ELF-1 (cell line): Measurements from ENCODE around the gene CD99L2.

ENCODE experiments used
- DNase-seq: peaks from one replicate; pipeline ENCODE4 v3.0.0-alpha.2; 2016; ENCODE audit warnings: low read depth, low spot score

The CD99L2 gene

DNA sequence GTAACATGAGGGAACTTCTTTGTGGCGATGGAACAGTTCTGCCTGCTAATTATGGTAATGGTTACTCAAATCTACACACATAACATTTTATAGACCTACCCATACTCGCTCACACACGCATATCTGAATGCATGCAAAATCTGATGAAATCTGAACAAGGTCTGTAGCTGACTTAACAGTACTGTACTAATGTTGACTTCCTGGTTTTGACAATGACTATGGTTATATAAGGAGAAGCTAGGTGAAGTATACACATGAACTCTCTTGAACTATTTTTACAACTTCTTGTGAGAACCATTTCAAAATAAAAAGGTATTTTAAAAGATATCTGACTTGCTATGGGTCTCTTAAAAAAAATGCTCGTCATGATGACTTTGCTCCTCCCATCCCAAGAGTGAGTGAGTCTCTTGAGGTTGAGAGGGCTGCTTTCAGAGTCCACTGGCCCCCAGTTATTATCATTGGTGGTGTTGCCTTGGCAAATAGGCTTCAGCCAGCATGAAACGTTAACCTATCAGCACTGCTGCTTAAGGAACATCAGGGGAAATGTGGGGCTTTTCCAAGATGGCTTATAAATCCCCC lies 105.4 kb downstream of the CD99L2 start:
- no peak for DNase-seq

DNA sequence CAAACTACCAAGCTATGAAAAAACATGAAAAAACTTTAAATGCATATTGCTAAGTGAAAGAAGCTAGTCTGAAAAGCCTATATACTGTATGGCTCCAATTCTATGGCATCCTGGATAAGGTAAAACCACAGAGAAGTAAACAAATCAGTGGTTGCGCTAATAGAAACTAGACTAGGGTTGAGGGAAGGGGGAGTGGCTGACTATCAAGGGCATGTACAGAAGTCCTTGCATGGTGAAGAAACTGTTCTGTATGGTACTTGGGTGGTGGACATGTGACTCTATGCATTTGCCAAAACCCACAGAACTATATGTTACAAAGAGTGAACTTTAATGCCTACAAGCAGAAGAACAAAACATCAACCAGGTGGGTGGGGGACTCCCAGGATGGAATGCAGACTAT lies 108.4 kb downstream of the CD99L2 start:
- DNase-seq = no peak

DNA sequence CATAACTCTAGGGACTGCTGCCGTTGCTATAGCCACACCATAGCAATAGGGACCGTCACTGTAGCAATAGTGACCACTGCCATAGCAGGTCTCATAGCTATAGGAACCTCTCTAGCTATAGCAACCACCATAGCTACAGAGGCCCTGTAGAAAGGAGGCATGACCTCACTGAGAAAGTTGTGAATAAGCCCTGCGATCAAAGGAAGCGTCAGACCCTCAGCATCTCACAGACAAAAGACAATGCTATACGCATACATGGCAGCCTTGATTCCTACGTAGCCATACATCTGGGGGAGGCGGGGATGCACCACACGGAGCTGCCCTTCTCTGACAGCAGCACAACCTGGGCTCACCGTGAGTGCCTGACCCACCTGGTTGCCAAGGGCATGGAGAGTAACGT lies 116.8 kb downstream of the CD99L2 start:
- no peak for DNase-seq

DNA sequence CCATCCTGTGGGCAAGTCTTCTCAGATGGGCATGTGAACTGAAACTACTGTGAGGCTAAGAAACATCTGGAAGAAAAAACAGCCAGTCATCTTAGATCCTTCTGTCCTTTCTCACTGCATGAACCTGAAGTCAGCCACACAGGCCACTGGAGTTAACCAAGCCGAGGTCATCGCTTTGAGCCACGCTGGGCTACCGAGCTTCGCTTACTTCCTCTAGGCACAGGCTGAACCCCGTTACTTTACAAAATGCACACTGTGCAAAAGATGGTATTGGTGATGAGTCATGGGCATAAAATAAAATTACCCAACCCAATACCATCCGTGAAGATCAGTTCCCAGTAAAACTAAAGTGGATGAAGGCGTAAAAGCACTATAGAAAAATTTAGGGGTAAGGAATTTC lies 119.1 kb downstream of the CD99L2 start:
- no peak for DNase-seq

DNA sequence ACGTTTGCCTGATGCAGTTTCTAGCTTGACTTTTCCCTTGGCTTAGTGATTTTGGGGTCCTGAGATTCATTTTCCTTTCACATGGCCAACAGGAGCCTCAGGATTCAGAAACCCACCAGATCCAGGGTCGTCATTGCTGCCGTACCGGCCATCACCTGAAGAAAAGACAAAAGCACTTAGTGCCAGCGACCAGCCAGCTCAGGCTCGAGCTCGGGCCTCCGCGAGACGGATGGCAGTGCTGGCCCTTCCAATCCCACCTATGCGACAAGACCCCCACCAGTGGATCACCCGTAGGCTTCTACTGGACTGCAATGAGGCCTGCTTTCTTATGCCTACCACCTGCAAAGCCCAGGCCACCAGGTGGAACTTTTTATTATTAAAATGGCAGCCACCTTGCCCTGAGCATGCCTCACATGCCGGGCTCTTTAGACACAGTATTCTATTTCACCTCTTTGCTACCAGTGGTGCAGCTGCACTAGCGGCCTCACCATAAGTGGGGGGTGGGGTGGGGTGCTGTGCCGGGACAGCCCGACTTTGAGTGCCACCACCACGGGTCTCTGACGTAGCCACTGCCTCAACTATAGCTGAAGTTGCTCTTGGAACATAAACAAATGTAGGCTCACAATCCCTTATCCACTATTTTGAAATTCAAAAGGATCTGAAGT lies 121.0 kb downstream of the CD99L2 start:
- no peak for DNase-seq

DNA sequence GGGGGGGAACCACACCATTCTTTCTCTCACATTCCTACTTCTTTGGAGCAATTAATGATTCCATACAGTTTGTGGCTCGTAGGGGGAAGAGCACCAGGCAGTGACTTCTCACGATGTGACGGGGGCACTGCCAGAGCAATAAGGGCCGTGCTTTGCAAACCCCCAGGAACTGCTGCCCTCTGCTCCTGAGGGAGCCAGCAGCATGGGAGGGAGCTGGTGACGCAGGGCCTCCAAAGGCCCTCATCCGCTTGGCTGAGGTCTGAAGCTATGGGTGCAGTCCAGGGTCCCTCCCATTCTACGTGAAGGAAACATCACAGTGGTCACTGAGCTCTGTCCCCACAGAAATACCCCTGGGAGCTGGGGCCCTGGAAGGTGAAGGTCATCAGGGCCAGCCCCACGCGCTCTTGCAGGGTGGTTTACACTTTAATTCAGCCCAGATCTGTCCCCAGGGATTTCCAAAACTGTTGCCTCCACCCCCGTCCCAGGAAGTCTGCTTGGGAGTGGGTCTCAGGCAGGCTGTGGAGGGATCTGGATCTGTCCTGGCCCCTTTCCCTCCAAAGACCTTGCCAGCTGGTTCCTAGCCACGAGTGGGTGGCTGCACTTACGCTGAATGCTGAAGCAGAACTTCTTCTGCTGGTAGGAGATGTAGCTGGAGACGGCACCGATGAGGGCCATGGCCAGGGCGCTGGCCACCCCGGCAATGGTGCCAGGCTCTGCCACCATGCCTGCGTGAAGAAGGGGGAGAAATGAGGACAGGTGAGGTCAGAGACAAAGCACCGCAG lies 122.7 kb downstream of the CD99L2 start:
- no peak for DNase-seq

DNA sequence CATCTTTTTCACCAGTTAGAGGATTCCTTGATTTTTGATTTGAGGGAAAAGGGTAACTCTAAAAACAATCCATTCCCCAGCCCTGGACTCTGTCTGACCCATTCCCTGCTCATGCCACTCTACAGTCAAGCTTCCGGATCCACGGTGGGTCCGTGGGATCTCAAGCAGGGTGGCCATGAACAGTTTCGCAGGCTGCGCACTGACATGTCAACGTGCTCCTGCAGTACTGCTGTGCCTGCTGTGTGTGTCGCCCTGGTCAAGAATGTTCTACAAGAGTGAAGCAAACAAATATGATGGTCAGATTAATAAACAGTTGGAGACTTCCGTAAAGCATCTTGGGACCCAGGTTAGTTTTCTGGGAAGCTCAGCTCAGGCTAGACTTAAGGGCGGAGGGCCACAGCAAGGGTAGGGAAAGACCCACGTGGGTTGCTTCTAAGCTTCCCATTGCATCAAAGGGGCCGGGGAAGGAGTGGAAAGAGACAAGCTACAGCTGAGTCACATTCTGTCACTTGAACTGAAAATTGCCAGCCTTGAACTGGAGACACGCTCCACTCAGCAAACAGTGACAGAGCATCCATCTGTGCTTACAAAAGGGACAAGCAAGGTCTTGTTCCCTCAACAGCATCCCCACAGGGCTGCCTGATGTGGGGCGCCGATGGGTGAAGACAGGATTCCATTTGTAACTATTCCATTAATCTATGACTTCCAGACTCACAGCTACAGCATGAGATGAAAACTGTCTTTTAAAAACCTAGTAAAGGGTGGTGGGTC lies 123.5 kb downstream of the CD99L2 start:
- no peak for DNase-seq

DNA sequence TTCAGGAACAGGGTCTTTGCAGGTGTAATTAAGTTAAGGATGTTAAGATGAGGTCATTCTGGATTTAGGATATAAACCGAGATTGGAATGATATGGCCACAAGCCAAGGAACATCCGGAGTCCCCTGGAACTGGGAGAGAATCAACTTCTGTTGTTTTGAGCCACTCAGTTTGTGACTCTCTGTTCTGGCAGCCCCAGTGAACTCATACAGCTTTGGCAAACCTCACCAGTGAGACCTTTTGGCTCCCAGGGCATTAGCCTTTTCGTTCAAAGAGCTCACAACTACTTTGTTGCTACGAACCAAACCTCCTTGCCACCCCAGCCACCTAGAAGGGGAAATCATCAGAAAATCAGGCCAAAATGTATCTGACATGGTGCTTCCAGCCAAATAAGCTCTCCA lies 124.8 kb downstream of the CD99L2 start:
- no peak for DNase-seq

DNA sequence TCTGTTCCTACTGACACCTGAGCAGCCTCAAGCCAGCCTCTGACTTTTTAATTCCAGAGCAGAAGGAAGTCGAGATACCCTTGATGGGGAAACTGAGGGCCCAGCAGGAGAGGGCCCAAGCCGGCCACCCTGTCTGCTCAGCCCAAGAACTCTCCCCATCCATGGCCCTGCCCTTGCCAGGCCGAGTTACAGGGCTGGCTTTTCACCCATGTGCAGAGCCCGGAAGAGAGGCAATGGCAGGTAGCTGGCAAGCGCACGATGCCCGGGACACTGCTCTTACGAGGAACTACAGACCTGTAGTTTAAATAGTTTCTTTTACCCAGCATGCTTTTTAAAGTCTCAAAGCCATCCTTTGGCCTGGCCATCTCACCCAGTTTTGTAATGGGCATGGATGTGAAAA lies 125.4 kb downstream of the CD99L2 start:
- DNase-seq = no peak

DNA sequence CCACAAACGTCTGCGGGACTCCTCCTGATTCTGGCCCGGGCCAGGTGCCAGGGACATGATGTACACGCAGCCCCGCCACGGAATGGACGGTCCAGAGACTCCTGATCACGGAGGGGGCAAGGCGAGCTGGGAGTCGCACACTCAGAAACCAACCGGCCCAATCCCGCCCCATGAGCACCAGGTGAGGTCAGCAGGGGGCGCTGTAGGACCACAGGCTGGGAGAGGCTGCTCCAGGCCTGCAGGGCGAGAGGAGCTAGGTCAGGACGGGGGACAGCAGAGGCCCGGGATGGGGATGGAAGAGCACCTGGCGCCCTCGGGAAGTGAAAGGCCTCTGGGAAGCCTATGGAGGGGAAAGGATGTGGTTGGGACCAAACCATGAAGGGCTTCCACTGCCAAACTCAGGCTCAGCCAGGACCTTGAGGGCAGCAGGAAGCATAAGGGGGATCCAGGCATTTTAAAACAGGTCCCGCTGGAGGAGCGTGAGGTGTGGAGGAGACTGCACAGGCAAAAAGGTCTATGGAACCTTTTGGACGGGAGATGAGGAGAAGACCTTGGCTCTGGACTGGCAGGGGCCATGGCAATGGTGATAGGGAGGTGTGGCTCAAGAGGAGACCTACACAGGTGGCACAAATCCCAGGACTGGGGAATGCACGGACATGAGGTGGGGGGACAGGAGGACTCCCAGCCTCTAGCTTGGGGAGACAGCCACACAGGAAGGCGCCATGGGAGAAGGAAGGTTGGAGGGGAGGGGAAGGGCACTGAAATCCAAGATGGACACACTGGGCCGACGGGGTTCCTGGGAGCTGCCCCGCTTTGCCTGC lies 126.1 kb downstream of the CD99L2 start:
- peak; percentile 96 for DNase-seq

DNA sequence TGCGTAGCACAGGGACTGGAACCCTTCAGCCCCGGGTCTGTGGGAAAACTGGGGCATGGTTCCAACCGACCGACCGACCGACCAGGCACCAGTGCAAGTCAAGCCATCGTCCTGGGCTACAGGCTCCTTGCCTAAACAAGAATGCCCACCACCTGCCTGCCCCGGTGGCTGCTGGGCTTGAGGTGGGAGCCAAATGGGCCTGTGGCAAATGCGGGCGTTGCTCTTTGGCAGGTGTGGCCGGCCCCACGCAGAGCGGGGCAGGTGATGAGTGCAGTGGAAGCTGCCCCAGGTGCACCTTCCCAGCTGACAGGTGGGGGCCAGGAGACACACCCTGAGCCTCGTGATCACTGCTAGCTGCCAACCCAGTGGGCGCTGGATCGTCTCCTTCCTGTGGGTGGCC lies 127.4 kb downstream of the CD99L2 start:
- no peak for DNase-seq

DNA sequence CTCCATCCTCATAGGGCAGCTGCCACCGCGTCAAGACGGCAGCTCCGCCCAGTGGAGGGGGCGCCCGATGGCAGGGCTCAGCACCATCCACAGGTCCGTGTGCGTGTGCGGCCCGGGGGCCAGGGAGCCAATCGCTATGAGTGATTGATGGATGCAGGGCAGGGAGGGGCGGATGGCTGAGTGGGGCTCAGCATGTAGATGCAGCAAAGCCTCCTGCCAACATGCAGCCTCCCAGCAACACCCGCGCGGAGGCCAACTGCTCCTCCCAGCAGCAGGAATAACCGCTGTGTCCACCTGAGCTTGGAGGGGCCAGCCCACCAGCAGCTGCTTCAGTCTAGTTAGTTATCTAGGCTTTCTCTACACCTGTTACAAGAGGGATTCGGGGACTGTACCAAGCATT lies 127.8 kb downstream of the CD99L2 start:
- peak; percentile 59 for DNase-seq

DNA sequence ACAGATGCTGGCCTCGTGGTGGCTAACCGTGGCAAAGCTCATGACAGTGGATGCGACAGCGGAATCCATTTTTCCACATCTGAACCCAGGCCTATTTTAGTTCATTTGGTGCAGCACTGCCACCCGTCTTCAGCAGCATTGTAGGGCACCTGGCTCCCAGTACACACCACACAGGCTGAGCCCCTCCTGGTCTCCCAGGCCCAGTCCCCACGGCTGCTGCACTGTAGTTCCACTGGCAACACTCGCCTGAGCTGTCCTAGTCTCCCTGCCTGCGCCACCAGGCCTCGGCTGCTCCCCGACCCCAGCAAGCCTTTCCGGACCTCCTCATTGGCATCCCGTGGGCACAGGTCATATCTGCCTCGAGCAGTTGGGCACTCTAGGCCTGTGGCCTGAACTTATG lies 129.1 kb downstream of the CD99L2 start:
- no peak for DNase-seq

DNA sequence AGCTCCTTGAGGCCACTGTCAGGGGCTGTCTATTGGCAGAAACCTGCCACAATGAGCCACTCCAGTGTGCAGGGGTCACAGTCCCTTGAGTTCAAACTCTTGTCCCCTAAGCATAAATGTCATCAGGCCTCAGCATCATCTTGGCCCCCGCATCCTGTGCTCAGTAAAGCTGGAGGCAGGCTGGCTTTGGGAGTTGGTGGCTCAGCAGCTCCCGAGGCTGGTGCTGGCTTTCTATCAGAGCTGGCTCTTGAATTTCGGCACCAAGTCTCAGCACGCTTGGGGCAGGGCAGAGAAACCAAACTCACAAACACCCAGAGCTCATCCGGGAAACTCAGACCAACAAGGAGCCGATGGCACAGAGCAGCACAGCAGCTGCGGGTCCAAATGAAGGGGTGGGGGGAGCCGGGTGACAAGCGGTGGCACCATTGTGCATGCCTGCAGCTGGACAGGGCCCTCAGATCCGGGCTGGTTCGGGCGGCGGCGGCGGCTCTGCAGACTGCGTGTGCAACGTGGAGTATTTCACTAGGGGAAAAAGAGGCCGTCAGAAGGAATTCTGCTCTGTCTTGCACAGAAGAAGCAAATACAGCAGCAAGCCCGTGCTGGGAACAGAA lies 129.8 kb downstream of the CD99L2 start:
- DNase-seq = no peak

DNA sequence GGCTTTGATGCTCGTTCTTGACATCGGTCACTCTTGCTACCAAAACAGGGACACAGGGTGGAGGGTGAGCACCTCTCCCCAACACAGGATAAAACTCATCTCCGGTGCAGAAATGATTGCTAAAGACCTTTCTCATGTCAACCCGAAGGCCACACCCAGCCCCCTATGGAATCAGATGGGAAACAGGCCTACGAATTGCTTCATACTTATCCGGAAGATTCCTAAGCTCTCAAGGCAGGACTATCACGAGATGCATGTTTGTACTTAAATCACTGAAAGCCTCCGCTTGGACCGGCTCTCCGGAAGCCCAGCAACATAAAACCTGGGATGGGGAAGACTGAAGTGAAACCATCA lies 130.4 kb downstream of the CD99L2 start:
- DNase-seq = no peak

DNA sequence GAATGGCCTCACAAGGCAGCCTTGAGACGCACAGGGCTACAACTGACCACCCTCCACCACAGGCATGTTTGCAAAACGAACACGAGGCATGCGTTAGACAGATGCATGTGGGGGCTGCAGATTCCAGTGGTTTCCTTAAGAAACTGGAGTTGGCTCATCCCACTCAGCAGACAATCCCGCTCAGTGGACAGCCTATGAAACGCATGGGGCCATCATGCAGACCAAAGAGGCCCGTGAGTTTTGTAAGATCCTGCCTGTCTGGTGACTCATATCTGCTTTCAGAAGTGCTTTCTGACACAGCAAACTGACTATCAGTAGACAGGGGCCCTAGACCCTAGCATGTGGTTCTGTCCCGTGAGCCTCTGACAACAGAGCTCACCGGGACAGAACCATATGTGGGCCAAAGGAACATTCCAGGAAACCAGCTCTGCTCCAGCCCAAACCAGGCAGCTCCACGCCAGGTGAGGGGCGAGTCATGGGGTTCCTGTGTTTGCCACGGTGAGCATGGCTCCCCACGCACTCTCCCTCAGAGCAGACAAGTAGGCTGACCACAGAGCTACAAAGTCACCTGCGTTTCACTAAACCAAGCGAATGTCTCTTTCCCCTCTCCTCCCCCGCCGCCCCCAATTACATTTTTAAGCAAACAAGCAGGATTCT lies 130.9 kb downstream of the CD99L2 start:
- DNase-seq = no peak

DNA sequence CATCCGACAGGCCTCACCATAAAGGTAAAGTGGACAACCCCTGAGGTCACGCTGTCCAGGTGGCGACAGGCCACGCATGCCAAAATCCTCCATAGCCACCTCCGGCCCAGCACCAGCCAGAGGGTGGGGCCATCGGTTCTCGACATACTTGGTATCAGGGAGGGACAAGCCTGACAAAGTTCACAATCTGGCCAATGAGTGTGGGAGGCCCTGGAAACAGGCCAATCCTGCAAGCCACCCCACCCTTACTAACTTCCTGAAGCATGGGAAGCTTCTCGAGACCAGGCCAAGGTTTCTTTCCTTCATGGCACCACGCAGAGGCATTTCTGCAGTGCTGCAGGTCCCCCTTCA lies 131.4 kb downstream of the CD99L2 start:
- no peak for DNase-seq

DNA sequence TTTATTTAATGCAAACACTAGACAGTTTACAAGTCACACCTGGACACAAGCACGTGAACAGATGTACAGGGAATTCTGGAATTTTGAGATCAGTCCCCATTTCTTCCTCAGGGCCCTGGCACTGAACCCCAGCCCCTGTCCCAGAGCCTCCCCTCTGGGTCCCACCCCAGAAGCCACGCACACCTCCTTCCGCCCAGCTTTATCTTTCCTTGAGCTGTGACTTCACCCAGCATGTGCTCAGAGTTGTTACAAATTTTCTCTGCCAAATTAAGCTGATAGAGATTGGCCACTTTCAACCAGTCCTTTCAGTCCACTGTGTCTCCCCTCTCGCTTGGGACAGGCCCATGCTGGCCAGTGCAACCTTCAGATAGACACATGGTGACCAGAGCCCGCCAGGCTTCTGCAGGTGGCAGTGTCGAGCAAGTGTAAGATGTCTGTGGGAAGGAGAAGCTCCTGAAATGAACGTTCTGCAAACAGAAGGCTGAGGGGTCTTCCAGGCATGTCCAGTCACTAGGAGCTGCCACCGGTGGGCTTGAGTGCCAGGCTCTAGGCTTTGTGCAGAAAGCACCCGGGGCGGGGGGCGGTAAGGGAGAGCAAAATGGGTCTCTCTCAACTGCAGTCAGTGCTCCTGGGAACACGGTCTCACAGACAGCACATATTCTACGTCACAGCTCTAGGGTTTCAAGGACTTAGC lies 132.0 kb downstream of the CD99L2 start:
- peak; percentile 53 for DNase-seq

DNA sequence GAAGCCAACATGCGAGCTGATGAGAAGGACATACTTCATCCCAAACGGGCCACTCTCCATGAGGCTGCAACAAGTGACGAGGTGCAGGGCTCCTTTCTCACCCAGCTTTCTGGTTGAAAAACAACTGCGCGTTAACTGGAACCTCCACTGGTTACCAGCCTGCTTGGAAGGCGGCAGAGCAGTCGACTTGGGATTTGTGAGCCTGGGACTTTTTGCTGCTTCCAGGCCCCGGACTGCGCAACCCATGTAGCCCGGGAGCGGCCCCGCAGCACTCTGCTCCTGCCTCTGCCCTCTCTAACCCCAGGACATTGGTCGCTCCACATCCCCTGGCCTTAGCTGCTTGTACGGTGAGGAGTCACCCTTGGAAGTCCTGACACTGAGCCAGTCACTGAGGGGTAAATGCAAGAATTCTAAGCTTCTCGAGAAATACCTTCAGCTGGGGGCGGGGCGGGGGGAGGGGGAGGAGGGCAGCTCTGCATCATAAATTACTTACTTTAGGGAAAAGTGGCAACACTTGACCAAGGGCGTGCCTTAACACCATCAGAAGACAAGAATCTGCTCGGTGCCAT lies 132.6 kb downstream of the CD99L2 start:
- DNase-seq = no peak

DNA sequence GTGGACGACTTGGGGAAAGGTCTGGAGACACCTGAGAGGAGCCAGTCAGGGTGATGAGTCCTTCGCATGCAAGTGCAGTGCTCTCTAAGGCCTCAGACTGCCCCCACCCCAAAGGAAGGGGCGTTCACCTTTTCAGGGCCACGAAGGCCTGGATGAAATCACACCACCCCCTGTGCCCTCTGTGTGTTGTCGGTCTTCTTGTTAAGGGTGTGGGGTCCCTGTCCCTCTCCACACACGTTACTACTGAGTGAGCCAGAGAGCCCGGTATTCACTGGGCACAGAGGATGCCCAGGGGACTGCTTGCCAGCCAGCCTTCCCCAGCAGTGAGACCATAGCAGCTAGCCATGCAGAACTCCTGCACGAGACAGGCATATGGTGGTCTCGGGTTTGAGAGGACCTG lies 133.2 kb downstream of the CD99L2 start:
- no peak for DNase-seq
